Measurements from ENCODE around the gene SMAD4.
"Not testable (repeated sequence)": the region's sequence is repeated elsewhere in the genome, so short reads cannot be mapped to it uniquely, and the experiment has no call there.

The SMAD4 gene

DNA sequence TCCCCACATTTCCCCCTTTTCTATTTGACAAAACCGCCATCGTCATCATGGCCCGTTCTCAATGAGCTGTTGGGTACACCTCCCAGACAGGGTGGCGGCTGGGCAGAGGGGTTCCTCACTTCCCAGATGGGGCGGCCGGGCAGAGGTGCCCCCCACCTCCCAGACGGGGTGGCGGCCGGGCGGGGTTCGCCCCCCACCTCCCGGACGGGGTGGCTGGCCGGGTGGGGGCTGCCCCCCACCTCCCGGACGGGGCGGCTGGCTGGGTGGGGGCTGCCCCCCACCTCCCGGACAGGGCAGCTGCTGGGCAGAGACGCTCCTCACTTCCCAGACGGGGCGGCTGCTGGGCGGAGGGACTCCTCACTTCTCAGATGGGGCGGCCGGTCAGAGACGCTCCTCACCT lies 87.0 kb downstream of the SMAD4 start:
- DNase-seq = not testable (repeated sequence)

DNA sequence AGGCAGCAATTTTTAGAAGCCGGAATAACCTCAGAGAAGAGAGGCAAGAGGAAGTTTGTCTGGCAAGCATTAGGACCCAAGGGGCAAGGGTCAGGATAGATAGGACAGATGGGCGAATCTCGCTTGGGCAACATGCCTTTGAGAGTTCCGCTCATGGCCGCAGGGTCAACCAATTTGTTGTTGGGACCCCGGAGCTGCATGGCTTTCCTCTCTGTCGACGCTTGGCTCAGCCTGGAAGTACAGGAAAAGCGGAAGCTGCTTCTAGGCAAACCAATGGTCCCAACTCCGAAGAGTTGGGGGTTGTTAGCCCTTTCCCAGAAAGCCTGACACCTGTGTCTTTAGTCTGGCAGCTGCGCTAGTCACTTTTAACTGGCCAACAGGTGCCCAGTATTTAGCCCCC lies 89.5 kb downstream of the SMAD4 start:
- DNase-seq = not testable (repeated sequence)

DNA sequence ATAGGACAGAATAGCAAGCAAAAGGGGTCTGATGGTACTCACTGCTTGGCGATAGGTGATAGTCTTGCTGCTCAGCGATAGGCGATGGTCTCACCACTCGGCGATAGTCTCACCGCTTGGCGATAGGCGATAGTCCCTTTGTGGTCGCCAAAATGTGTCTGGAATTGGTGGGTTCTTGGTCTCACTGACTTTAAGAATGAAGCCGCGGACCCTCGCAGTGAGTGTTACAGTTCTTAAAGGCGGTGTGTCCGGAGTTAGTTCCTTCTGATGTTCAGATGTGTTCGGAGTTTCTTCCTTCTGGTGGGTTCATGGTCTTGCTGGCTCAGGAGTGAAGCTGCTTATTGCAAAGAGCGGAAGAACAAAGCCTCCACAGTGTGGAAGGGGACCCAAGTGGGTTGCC lies 90.0 kb downstream of the SMAD4 start:
- DNase-seq = not testable (repeated sequence)

DNA sequence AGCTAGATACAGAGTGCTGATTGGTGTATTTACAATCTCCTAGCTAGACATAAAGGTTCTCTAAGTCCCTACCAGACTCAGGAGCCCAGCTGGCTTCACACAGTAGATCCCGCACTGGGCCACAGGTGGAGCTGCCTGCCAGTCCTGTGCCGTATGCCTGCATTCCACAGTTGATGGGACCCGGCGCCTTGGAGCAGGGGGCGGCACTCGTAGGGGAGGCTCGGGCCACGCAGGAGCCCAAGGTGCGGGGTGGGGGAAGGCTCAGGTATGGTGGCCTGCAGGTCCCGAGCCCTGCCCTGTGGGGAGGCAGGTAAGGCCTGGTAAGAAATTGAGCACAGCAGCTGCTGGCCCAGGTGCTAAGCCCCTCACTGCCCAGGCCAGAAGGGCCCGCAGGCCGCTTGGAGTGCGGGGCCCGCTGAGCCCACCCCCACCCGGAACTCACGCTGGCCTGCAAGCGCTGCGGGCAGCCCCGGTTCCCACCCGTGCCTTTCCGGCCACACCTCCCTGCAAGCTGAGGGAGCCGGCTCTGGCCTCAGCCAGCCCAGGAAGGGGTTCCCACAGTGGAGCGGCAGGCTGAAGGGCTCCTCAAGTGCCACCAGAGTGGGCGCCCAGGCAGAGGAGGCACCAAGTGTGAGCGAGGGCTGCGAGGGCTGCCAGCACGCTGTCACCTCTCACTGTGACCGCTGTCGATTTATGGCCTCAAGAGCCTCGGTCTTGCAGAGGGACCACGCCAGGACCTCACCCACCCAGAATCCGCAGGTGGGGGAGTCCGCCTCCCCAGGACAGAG lies 91.0 kb downstream of the SMAD4 start:
- no peak for DNase-seq

DNA sequence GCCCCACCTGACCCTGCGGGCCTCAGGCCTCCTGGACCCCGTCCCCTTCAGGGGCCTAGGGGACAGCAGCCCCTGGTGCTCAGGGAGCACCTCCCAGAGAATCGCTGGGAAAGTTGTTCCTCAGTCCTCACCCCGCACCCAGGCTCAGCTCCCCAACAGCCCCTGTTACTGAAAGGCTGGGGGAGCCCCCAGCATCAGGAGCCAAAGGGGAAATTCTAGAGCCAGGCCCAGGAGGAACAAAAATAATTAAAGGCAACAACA lies 91.5 kb downstream of the SMAD4 start:
- DNase-seq = no peak

DNA sequence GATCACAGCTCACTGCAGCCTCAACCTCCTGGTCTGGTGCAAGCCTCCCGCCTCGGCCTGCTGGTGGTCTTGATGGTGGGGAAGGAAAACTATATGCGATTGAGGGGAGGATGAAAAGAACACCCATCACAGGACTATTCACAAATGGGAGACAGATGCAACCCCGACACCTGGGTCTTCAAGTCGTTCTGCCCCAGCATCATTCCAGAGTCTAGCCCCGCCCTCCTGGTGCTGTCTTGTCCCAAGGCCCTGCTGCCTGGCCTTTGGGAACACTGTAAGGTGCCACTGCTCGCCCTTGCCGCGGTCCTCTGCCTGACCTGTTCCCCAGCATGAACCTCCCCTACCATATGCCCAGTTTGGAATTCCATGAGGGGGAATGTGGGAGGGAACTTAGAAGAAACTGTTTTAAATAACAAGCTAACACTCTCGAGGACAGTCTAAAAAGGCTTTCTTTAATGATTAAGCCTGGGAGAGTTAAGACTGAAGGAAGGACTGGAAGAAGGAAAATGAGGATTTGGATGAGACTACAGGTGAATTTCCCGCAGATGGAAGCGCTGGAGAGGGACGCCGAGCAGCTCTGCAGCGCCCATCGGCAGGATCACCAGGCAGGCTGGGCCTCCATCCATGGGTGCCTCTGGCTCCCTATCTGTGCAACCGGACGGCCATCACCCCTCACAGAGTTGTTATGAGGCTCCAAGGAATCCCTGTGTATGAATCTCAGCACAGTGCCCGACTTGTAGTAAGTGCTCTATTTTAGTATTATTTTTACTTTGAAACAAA lies 92.4 kb downstream of the SMAD4 start:
- DNase-seq = no peak

DNA sequence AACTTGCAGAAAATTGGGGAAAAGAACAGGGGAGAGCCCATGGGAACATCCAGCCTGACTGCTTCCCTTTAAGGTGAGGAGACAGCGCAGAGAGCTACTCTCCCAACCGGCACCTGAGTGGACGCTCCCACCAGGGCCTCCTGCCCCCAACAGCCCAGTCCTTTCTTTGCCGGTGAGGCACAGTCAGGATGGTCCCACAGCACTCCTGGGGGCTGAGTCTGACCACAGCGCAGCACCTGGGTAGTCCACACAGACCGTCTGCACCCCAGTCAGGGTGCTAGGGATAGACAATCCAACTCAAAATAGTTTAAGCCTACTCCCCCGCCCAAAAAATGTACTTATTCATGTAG lies 93.0 kb downstream of the SMAD4 start:
- DNase-seq = no peak

DNA sequence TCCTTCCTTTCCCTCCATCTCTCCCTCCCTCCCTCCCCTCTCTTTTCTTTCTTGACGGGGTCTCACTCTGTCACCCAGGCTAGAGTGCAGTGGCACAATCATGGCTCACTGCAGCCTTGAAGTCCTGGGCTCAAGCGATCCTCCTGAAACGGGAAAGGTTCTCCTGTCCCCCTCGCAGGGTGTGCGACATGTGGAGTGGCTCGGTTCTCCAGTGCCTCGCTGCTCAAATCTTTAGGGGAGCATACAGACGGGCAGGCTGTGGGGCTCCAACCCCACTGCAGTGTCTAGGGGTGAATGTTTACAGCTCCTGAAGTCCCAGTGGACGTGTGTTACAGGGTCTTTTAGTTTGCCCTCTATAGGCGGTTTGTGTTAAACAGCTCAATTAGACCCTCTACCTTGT lies 93.5 kb downstream of the SMAD4 start:
- no peak for DNase-seq

DNA sequence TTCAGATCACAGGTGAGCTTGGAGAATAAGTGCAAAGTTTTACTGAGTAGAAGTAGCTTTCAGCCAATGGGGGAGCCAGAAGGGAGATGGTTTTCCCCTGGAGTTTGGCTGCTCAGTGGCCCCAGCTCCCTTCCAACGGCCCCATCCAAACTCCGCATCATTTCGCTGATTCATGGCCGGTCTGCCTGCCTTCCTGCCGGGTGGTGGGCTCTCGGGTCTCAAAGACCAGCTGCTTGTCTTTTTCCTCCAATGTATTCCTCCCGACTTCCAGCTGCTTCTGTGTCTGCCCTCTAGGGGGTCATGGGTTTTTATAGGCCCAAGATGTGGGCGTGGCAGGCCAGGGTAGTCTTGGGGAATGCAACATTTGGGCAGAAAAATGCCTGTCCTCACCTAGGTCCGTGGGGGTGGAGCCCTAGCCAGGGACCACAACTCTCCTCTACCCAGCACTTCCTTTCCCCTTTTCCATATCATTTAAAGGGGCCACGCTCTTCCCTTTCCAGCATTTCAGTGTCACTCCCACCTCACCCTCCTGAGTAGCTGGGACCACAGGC lies 94.0 kb downstream of the SMAD4 start:
- DNase-seq = no peak

DNA sequence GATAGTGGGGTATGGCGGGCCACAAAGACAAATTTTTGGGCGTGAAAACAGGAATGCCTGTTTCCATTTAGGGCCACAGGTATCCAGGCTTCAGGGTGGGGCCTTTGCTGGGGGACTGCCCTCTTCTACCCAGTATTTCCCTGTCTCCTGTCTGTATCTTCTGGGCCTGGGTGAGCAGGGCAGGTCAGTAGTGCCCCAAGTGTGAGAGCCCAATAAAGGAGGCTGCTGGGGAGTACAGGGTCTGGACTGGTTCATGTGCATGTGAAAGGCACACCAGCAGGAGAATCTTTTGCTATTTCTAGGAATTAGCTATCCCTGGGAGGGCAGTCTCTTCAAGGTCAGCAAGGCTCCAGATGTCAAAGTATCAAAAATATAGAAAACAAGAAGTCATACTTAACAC lies 96.0 kb downstream of the SMAD4 start:
- DNase-seq = no peak

DNA sequence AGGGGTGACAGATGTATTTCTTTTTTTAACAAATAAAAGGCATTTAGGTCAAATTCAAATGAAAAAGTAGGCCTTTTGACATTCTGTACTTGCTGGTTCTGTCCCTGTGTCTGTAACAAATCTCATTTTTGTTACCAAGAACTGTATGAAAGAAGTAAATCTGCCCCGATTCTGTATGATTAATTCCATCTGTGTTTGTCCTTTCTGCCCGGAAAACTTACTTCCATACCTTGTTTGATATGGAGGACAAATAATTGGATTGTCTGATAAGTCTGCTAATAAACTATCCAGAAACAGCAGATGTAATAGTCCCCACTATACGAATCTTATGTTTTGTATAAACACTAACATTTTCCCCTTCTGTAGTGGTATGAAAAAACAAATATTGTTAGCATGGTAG lies 97.7 kb downstream of the SMAD4 start:
- no peak for DNase-seq

DNA sequence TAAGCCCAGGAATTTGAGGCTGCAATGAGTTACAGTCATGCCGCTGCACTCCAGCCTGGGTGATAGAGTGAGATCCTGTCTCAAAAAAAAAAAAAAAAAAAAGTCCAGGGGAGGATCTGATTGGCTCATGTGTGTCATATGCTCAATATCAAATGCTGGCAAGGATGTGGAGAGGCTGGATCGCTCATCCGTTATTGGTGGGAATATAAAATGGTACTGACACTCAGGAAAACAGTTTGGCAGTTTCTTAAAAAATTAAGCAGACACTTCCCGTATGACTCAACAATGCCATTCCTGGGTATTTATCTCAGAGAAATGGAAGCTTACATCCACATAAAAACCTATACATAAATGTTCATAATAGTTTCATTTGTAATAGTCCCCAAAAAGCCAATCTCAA lies 98.5 kb downstream of the SMAD4 start:
- no peak for DNase-seq

DNA sequence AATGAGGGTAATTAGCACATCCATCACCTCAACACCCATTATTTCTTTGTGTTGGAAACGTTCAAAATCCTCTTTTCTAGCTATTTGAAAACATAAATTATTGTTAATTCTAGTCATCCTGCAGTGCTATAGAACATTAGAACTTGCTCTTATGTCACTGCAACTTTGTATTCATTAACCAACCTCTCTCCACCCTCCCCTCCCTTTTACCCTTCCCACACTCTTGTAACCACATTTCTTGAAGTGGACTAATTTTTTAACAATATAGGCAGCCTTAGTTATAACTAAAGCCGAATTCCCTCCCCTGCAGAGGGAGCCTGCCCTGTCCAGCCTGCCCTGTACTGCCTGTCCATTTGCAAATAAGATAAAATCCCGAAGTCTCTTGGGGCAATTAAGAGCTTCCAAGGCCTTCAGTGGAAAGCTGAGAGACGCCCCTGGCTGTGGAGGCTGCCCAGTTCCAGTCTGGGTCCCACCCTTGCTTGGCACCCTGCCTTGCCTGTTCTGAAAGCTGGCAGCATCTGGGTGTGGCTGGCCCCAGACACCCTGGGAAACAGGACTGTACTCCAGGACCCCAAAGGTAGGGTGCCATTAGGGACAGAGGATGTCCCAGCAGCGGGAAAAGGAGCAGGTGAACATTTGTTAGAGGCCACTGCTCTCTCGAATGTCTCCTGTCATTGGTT lies 102.4 kb downstream of the SMAD4 start:
- no peak for DNase-seq

DNA sequence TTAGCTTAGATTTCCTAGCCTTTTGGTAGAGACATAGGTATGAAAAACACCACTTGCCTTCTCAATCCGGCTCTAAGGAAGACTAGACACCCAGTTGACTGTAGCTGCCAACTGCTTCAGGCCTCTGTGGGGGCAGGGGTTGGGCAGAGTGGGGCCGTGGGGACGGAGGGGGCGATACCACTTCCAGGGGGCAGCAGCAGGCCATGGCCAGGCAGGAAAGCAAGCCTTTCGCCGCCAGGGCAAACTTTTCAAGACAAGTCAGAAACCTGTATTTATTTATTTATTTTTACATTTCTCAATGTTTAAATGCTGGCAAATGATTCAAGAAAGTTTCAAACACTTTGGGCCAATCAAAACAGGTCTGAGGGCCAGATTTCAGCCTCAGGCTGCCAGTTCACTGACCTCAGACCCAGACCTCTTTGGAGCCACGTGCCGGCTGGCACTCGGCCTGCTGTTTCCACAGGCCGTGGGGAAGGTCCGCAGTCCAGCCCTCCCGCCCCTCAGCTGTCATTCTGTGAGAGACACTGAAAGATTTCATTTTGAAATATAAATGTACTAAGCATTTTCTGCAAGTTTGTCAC lies 103.7 kb downstream of the SMAD4 start:
- DNase-seq = no peak
